Effector memory CD4-positive, alpha-beta T cell (primary cell): ENCODE results near the gene PPM1F.

ENCODE experiments used
- DNase-seq, 3 donors: peaks; one replicate each; pipeline ENCODE4 v3.0.0-alpha.2; 2020
- H3K27ac ChIP-seq: 2 replicates; pipeline ENCODE4 v1.7.0; 2013; ENCODE audit warnings: mild to moderate bottlenecking, low read length, moderate library complexity; ENCODE audit not compliant: insufficient read depth, poor library complexity, severe bottlenecking
- H3K27me3 ChIP-seq: replicated peaks from 2 replicates; pipeline ENCODE4 v1.7.0; 2013; ENCODE audit warnings: mild to moderate bottlenecking, low read length; ENCODE audit not compliant: insufficient read depth, control insufficient read depth, poor library complexity, severe bottlenecking
- H3K36me3 ChIP-seq: 2 replicates; pipeline ENCODE4 v1.7.0; 2013; ENCODE audit warnings: mild to moderate bottlenecking, low read length, moderate library complexity; ENCODE audit not compliant: control insufficient read depth, insufficient read depth
- H3K4me1 ChIP-seq: 2 replicates; pipeline ENCODE4 v1.7.0; 2013; ENCODE audit warnings: low read length, mild to moderate bottlenecking; ENCODE audit not compliant: control insufficient read depth, insufficient read depth, poor library complexity, severe bottlenecking
- H3K4me3 ChIP-seq: 2 replicates; pipeline ENCODE4 v1.7.0; 2013; ENCODE audit warnings: low read length, low read depth, mild to moderate bottlenecking; ENCODE audit not compliant: insufficient read depth, poor library complexity, severe bottlenecking
- H3K9me3 ChIP-seq: 2 replicates; pipeline ENCODE4 v1.7.0; 2013; ENCODE audit warnings: mild to moderate bottlenecking, low read length, moderate library complexity; ENCODE audit not compliant: control insufficient read depth

Gene PPM1F

GRCh38 chr22:21990445-21991303, 38.0 kb upstream of the PPM1F start:
- Histone ChIP-seq H3K9me3 (no peaks in the 10 kb centered on the region), H3K4me1 (no peaks in the 10 kb centered on the region), H3K27ac (no peak overlapping the region), H3K27me3 (no peaks in the 10 kb centered on the region), H3K4me3 (no peak overlapping the region), H3K36me3 (no peaks in the 10 kb centered on the region)
- DNase-seq, result no peak

GRCh38 chr22:21989049-21989448, 36.4 kb upstream of the PPM1F start:
- Histone ChIP-seq H3K4me3 (no peak overlapping the region), H3K36me3 (no peaks in the 10 kb centered on the region), H3K27me3 (no peaks in the 10 kb centered on the region), H3K4me1 (no peaks in the 10 kb centered on the region), H3K27ac (no peak overlapping the region), H3K9me3 (no peaks in the 10 kb centered on the region)
- DNase-seq, result no peak

- no peaks in the 10 kb centered on the region for H3K27me3 ChIP-seq
- H3K4me1 ChIP-seq, result peaks cover 9% of the 10 kb centered on the region
- H3K27ac ChIP-seq, result no peak overlapping the region
- DNase-seq, result no peak
- no peaks in the 10 kb centered on the region for H3K9me3 ChIP-seq
- H3K4me3 ChIP-seq, result no peak overlapping the region
- no peaks in the 10 kb centered on the region for H3K36me3 ChIP-seq
These were observed 32.6 kb upstream of the PPM1F start for GRCh38 chr22:21985214-21985613.

GRCh38 chr22:21984793-21985192, 32.1 kb upstream of the PPM1F start:
- Histone ChIP-seq H3K4me3 (no peak overlapping the region), H3K4me1 (peaks cover 9% of the 10 kb centered on the region), H3K9me3 (no peaks in the 10 kb centered on the region), H3K27ac (no peak overlapping the region), H3K27me3 (no peaks in the 10 kb centered on the region), H3K36me3 (no peaks in the 10 kb centered on the region)
- DNase-seq, result no peak

GRCh38 chr22:21982338-21982965, 29.8 kb upstream of the PPM1F start, which contains the start of gene TOP3B:
TSS of gene TOP3B (minus strand) at chr22:21982787. CDS start at chr22:21975709, 7,078 bp downstream.
- Histone ChIP-seq H3K27ac (peak within 1 kb of the TSS; percentile 79), H3K36me3 (peaks cover 5% of the 10 kb centered on the region), H3K9me3 (no peaks in the 10 kb centered on the region), H3K4me3 (peak within 1 kb of the TSS; percentile 100), H3K27me3 (no peaks in the 10 kb centered on the region), H3K4me1 (peaks cover 9% of the 10 kb centered on the region)
- DNase-seq, result peak; percentile 54 to 66 (median 59)

GRCh38 chr22:21981874-21982273, 29.2 kb upstream of the PPM1F start:
- peak overlapping the region; percentile 79 for H3K27ac ChIP-seq
- DNase-seq, result no peak

GRCh38 chr22:21980547-21980946, 27.9 kb upstream of the PPM1F start:
- no peak overlapping the region for H3K27ac ChIP-seq
- H3K36me3 ChIP-seq, result peaks cover 7% of the 10 kb centered on the region
- no peak for DNase-seq

More at GRCh38 chr22:21981874-21982273, 29.2 kb upstream of the PPM1F start:
- Histone ChIP-seq H3K4me1 (peaks cover 9% of the 10 kb centered on the region), H3K27me3 (no peaks in the 10 kb centered on the region), H3K36me3 (peaks cover 5% of the 10 kb centered on the region), H3K4me3 (peak overlapping the region; percentile 100), H3K9me3 (no peaks in the 10 kb centered on the region)

GRCh38 chr22:21978564-21979386, 26.1 kb upstream of the PPM1F start:
- no peak overlapping the region for H3K4me3 ChIP-seq
- H3K9me3 ChIP-seq, result no peaks in the 10 kb centered on the region
- no peaks in the 10 kb centered on the region for H3K27me3 ChIP-seq
- no peak for DNase-seq
- peaks cover 9% of the 10 kb centered on the region for H3K4me1 ChIP-seq
- peaks cover 23% of the 10 kb centered on the region for H3K36me3 ChIP-seq
- H3K27ac ChIP-seq, result no peak overlapping the region

More at GRCh38 chr22:21980547-21980946, 27.9 kb upstream of the PPM1F start:
- Histone ChIP-seq H3K4me1 (peaks cover 9% of the 10 kb centered on the region), H3K9me3 (no peaks in the 10 kb centered on the region), H3K27me3 (no peaks in the 10 kb centered on the region), H3K4me3 (no peak overlapping the region)

GRCh38 chr22:21977814-21978213, 25.2 kb upstream of the PPM1F start:
- Histone ChIP-seq H3K27me3 (no peaks in the 10 kb centered on the region), H3K9me3 (no peaks in the 10 kb centered on the region), H3K4me3 (no peak overlapping the region), H3K36me3 (peaks cover 33% of the 10 kb centered on the region), H3K4me1 (peaks cover 9% of the 10 kb centered on the region), H3K27ac (no peak overlapping the region)
- DNase-seq, result no peak
